Right atrium auricular region (tissue), 2 donors: Measurements from ENCODE around the gene CST9. TPM values are rescaled to one million over a fixed set of nuclear protein-coding genes. Genes with fewer than 3 reads are reported as not detected.

Source experiments
- DNase-seq: peaks from one replicate; pipeline ENCODE4 v3.0.0-alpha.2; 2019; ENCODE audit warnings: low spot score
- H3K27ac ChIP-seq, 2 donors: fragments of 200-600 bp; sonication (generic); 1 replicate in 1 of 2; 2 replicates in 1 of 2; pipeline ENCODE4 v1.5.1; 2016 to 2019
- H3K27me3 ChIP-seq, 2 donors: fragments of 200-600 bp; sonication (generic); one replicate each; pipeline versions ENCODE4 v1.5.1 to v1.6.0; 2017 to 2019
- H3K36me3 ChIP-seq: fragments of 200-600 bp; sonication (generic); one replicate; pipeline ENCODE4 v1.5.1; 2016
- H3K4me1 ChIP-seq, 2 donors: fragments of 200-600 bp; sonication (generic); one replicate each; pipeline versions ENCODE4 v1.5.1 to v1.6.0; 2017 to 2019
- H3K4me3 ChIP-seq, 2 donors: fragments of 200-600 bp; sonication (generic); 1 replicate in 1 of 2; 2 replicates in 1 of 2; pipeline ENCODE4 v1.5.1; 2017 to 2019; ENCODE audit warnings: mild to moderate bottlenecking in 1 of 2, moderate library complexity in 1 of 2
- H3K9me3 ChIP-seq, 2 donors: fragments of 200-600 bp; sonication (generic); one replicate each; pipeline ENCODE4 v1.5.1; 2019
- total RNA-seq, 2 donors: library from RNA; depleted of rRNA; stranded (reverse); fragments of >200 nt; gene quantifications; one replicate each; pipeline ENCODE4 v1.1.0, GENCODE V29; 2016
- TF ChIP-seq, protein P1 (sequence below), 2 donors: fragments of 200-600 bp; sonication (generic); IDR thresholded peaks; one replicate each; pipeline ENCODE4 v1.5.1; 2019; ENCODE audit warnings: antibody characterized with exemption in 2 of 2

CST9 gene
- total RNA-seq, 2 donors from 2014 or later = not detected

DNA sequence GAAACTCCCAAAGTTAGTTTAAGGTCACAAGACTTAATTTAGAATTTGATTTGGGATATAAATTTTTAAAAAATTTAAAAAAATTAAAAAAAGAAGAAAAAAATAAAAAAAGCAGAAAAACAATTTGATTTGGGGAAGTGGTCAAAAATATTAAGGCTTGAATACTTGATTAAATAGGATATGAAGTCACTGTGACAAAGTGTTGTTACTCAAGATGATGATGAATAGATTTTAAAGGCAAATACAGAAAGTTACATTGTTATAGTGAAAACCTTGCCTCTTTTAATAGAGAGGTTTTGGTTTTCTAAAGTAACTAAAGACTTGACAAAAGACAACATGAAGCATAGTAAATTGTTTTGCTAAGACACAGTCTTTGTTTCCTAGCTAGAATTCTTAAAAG, 7.2 kb downstream of the CST9 start:
- Histone ChIP-seq H3K4me1 (no peaks in the 10 kb centered on the region), H3K27me3 (no peaks in the 10 kb centered on the region), H3K36me3 (no peaks in the 10 kb centered on the region), H3K27ac (no peak overlapping the region), H3K4me3 (no peak overlapping the region), H3K9me3 (no peaks in the 10 kb centered on the region)
- TF ChIP-seq, protein P1, sequence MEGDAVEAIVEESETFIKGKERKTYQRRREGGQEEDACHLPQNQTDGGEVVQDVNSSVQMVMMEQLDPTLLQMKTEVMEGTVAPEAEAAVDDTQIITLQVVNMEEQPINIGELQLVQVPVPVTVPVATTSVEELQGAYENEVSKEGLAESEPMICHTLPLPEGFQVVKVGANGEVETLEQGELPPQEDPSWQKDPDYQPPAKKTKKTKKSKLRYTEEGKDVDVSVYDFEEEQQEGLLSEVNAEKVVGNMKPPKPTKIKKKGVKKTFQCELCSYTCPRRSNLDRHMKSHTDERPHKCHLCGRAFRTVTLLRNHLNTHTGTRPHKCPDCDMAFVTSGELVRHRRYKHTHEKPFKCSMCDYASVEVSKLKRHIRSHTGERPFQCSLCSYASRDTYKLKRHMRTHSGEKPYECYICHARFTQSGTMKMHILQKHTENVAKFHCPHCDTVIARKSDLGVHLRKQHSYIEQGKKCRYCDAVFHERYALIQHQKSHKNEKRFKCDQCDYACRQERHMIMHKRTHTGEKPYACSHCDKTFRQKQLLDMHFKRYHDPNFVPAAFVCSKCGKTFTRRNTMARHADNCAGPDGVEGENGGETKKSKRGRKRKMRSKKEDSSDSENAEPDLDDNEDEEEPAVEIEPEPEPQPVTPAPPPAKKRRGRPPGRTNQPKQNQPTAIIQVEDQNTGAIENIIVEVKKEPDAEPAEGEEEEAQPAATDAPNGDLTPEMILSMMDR (IDR thresholded peaks at IDR 0.05) = no peak
- no peak for DNase-seq

DNA sequence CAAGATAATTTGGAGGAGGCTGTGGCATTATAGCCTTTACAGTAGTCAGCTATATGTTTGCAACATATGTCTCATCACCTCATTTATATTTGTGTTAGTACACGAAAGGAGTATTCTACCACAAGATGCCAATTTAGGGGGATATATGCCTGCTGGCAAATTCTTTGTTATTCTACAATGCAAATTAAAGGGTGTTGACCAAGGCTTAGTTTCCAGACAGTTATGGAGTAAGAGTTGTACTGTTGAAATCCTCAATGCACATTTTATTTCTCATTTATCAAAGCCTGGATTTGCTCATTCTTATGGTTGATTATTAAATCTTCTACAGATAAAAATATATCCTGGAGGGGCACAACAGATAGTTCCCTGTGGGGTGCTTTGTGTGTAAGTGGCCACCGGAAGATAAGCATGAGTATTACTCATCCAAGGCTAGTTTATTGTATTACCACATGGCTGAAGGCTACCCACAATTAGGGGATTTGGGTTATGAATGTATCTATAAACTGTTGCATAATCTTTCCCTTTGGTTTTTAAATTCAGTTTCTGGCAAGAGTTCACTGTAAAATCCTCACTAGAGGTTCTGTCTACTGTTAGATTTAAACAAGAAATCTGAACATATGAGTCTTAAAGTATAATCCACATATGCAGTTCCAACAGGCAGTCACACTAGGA, 9.0 kb downstream of the CST9 start:
- H3K36me3 ChIP-seq = no peaks in the 10 kb centered on the region
- TF ChIP-seq, protein P1 (IDR thresholded peaks at IDR 0.05) = no peak
- H3K4me3 ChIP-seq = no peak overlapping the region
- DNase-seq = no peak
- no peaks in the 10 kb centered on the region for H3K9me3 ChIP-seq
- no peaks in the 10 kb centered on the region for H3K4me1 ChIP-seq
- H3K27ac ChIP-seq = no peak overlapping the region
- no peaks in the 10 kb centered on the region for H3K27me3 ChIP-seq

DNA sequence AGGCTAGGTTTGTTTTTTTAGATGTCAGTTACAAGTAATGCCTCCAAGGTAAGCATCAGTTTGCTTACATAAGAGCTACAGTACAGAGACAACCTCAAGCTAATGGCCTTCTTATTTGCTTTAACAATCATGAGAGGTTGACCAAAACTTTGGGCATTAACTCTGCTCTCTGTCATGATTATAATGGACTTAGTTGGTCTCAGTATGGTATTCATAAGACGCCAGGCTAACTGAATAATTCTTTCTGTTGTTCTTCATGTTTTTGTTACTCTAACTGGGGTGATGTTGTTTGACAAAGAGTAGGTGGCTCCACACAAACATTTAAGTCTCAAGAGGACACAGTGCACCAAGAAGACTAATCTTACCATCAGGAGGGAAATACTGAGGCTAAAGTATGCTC, 9.8 kb downstream of the CST9 start:
- TF ChIP-seq, protein P1 (IDR thresholded peaks at IDR 0.05) = no peak
- no peaks in the 10 kb centered on the region for H3K9me3 ChIP-seq
- no peaks in the 10 kb centered on the region for H3K27me3 ChIP-seq
- H3K27ac ChIP-seq = no peak overlapping the region
- no peak overlapping the region for H3K4me3 ChIP-seq
- no peaks in the 10 kb centered on the region for H3K4me1 ChIP-seq
- no peak for DNase-seq
- no peaks in the 10 kb centered on the region for H3K36me3 ChIP-seq

DNA sequence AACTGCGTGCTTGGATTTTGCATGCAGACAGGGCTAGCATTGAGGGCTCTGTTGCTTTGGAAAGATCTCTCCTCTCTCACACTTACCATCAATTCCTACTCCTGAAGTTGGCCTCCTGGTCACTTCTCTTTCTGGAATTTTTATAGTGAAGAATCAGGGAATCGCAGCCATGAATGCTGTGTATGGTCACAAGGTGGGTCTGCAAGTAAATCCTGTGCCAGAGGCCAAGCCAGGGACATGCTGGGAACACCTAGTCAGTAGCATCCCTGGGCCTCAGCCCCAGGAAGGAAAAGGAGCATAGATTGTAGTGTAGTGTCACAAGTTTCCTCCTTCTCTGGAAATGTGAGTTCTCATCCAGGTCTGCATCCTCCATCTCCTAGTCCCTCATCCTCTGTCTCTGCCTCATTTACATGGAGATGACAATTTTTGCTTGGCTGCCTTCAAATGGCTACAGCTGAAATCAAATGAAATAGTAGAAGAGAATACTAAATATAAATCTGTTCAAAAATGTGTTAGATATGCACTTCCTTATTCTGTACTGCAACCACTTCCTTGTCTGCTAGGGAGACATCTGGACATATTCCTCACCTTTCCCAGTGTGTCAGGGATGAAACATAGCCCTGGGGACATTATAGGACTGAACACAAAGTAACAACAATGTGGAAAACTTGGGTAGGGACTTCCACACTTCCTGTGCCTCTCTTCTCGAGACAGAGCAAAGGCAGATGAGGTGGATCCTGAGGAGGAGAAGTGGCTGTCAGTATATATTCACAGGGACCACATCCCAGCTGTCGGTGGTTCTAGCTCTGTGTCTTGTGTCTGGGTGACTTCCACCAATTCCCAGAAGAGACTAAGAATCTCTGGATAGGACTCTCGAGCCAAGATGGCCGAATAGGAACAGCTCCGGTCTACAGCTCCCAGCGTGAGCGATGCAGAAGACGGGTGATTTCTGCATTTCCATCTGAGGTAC, 17.0 kb downstream of the CST9 start:
- no peaks in the 10 kb centered on the region for H3K27me3 ChIP-seq
- no peaks in the 10 kb centered on the region for H3K4me1 ChIP-seq
- TF ChIP-seq, protein P1 (IDR thresholded peaks at IDR 0.05) = no peak
- H3K27ac ChIP-seq = no peak overlapping the region
- no peaks in the 10 kb centered on the region for H3K9me3 ChIP-seq
- peak; percentile 43 for DNase-seq
- H3K4me3 ChIP-seq = no peak overlapping the region
- H3K36me3 ChIP-seq = no peaks in the 10 kb centered on the region

DNA sequence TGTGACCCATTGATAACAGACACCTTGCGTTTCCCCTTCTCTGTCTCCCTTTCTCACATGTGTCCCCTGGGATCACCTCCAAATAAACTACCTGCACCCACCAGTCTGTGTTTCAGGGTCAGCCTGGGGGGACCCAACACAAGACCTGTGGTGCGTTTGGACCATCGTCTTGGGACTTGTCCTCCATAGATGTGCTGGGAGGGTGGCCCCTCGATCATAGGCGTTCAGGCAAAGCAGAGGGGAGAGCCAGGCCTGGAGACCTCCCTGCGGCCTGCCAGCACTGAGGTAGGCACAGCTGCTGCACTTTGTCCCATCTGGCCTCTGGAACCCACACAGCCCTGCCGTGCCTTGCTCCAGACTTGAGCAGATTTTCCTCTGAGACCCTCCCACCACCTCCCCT, 18.1 kb downstream of the CST9 start:
- no peak for DNase-seq
- H3K4me3 ChIP-seq = no peak overlapping the region
- H3K9me3 ChIP-seq = no peaks in the 10 kb centered on the region
- no peaks in the 10 kb centered on the region for H3K4me1 ChIP-seq
- no peaks in the 10 kb centered on the region for H3K36me3 ChIP-seq
- TF ChIP-seq, protein P1 (IDR thresholded peaks at IDR 0.05) = no peak
- no peak overlapping the region for H3K27ac ChIP-seq
- H3K27me3 ChIP-seq = no peaks in the 10 kb centered on the region
